ENCODE results near the gene NLE1. TPM values are rescaled to one million over a fixed set of nuclear protein-coding genes. Genes with fewer than 3 reads are reported as not detected.

NLE1 gene
- total RNA-seq, 6 experiments from 2014 or later: 15.2 to 21.0 (median 18.5) TPM

DNA sequence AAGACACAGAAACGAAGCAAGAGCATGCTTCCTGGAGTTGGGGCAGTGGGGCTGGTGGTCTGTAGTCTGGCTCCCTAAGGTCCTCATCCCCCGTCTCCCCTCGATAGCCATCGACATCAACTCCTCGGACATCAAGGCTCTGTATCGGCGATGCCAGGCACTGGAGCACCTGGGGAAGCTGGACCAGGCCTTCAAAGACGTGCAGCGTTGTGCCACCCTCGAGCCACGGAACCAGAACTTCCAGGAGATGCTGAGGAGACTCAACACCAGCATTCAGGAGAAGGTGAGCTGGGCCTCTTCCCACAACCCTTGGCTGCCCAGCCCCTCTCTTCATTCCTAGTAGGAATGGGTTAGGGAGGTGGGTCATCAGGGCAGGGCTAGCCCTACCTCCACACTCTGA is 7.8 kb upstream of the NLE1 start:
- H3K27ac Mint-ChIP-seq: no peak overlapping the region
- H3K36me3 Mint-ChIP-seq (ENCODE audit: low read depth): no peaks in the 10 kb centered on the region
- no peaks in the 10 kb centered on the region for H3K4me1 Mint-ChIP-seq (ENCODE audit: low read depth)
- H3K27me3 Mint-ChIP-seq (ENCODE audit: insufficient read depth): peaks cover 50% of the 10 kb centered on the region
- H3K9me3 Mint-ChIP-seq: no peaks in the 10 kb centered on the region
- no peak for DNase-seq
- no peak overlapping the region for H3K4me3 Mint-ChIP-seq
- TF ChIP-seq, protein P1, sequence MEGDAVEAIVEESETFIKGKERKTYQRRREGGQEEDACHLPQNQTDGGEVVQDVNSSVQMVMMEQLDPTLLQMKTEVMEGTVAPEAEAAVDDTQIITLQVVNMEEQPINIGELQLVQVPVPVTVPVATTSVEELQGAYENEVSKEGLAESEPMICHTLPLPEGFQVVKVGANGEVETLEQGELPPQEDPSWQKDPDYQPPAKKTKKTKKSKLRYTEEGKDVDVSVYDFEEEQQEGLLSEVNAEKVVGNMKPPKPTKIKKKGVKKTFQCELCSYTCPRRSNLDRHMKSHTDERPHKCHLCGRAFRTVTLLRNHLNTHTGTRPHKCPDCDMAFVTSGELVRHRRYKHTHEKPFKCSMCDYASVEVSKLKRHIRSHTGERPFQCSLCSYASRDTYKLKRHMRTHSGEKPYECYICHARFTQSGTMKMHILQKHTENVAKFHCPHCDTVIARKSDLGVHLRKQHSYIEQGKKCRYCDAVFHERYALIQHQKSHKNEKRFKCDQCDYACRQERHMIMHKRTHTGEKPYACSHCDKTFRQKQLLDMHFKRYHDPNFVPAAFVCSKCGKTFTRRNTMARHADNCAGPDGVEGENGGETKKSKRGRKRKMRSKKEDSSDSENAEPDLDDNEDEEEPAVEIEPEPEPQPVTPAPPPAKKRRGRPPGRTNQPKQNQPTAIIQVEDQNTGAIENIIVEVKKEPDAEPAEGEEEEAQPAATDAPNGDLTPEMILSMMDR (IDR thresholded peaks at IDR 0.05): no peak

DNA sequence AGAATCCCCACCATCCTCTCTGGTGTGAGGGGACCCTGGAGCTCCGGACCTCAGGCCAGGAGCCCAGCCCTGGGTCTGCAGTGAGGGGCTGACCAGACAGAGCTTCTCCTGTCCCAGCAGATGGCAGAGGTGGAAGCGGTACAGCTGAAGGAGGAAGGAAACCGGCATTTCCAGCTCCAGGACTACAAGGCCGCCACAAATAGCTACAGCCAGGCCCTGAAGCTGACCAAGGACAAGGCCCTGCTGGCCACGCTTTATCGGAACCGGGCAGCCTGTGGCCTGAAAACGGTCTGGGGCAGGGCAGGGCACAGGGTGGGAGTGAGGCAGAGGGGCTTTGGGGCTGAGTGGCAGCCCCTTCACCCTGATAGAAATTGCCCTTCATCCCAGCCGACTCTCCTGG is 6.0 kb upstream of the NLE1 start:
- TF ChIP-seq, protein P1 (IDR thresholded peaks at IDR 0.05): no peak
- Mint-ChIP-seq H3K27me3 (ENCODE audit: insufficient read depth) (peaks cover 44% of the 10 kb centered on the region), H3K9me3 (no peaks in the 10 kb centered on the region), H3K4me1 (ENCODE audit: low read depth) (no peaks in the 10 kb centered on the region), H3K4me3 (no peak overlapping the region), H3K27ac (no peak overlapping the region), H3K36me3 (ENCODE audit: low read depth) (no peaks in the 10 kb centered on the region)
- no peak for DNase-seq

DNA sequence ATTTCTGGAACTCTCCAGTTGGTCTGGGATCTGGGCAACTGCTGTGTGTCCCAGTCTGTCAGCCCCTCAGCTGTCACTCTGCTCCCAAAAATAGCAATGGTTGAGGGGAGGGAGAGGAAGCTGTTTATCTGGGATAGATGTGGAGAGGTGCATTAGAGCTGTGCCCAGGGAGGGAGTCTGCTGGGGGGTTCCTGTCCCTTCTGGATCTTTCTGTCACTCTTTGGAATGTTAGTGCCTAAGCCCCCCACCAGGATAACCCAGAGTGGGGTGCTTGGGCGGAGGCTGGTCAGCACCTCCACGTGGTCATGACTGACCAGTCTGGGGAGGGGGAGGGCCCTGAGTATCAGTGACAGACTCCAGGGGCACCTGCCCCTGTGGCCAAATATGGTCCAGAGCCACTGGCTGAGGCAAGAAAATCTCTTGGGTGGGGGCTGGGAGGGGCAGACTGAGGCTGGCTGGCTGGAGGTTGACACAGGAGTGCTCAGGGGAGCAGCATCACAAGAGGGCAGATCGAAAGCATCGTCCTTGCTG is 5.3 kb upstream of the NLE1 start, which contains the start of gene UNC45B:
Gene UNC45B (plus strand): TSS at position 443 of the 531 bp plus-strand sequence. CDS start 447 bp downstream, outside the sequence.
- H3K27me3 Mint-ChIP-seq (ENCODE audit: insufficient read depth): peaks cover 39% of the 10 kb centered on the region
- H3K4me3 Mint-ChIP-seq: no peak within 1 kb of the TSS
- no peaks in the 10 kb centered on the region for H3K36me3 Mint-ChIP-seq (ENCODE audit: low read depth)
- TF ChIP-seq, protein P1 (IDR thresholded peaks at IDR 0.05): no peak
- no peaks in the 10 kb centered on the region for H3K9me3 Mint-ChIP-seq
- H3K27ac Mint-ChIP-seq: no peak within 1 kb of the TSS
- H3K4me1 Mint-ChIP-seq (ENCODE audit: low read depth): no peaks in the 10 kb centered on the region; the same call in 1 of the 2 replicates
- no peak for DNase-seq

DNA sequence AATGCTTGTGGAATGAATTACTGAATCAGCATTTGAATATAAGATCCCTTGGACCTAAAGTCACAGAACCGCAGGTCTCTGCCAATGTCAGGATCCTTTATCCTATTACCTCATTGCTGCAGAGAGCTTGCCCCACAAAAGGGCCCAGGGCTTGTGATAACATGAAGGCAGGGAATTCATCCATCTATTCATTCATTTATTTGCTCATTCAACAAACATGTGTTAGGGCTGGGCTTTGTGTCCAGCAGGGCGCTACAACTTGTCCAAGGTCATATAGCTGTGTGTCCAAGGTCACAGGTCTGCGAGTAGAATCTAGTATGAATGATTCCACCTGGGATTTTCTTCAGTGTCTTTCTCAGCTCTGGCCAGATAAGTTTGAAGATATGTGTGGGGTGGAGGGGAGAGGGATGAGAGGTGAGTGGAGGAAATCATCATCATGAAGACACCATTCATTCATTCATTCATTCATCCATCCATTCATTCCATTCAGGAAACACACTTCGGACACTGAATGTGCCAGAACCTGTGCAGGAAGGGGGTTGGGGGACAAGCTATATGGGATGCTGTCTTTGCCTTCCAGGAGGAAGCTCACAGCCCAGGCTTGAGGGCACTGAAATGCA is 4.2 kb upstream of the NLE1 start:
- TF ChIP-seq, protein P1 (IDR thresholded peaks at IDR 0.05): no peak
- Mint-ChIP-seq H3K4me1 (ENCODE audit: low read depth) (no peaks in the 10 kb centered on the region; the same call in 1 of the 2 replicates), H3K27me3 (ENCODE audit: insufficient read depth) (peaks cover 33% of the 10 kb centered on the region), H3K36me3 (ENCODE audit: low read depth) (no peaks in the 10 kb centered on the region), H3K27ac (no peak overlapping the region), H3K4me3 (no peak overlapping the region), H3K9me3 (no peaks in the 10 kb centered on the region)
- no peak for DNase-seq

DNA sequence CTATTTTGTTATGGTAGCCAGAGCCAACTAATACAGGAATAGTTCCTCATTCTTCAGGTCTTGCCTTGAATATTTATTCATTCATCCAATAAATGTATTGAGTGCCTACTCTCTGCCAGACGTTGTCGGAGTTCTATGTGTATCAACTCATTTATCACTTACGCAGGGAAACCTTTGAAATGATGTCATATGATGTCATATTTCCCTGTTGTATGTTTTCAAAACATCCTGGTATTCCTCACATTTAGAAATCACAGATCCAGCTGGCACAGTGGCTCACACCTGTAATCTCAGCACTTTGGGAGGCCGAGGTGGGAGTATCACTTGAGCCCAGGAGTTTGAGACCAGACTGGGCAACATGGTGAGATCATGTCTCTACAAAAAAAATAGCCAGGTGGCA is 2.7 kb upstream of the NLE1 start:
- Mint-ChIP-seq H3K4me3 (no peak overlapping the region), H3K36me3 (ENCODE audit: low read depth) (no peaks in the 10 kb centered on the region), H3K27ac (no peak overlapping the region), H3K4me1 (ENCODE audit: low read depth) (peaks cover 6% of the 10 kb centered on the region; the same call in 1 of the 2 replicates), H3K9me3 (no peaks in the 10 kb centered on the region), H3K27me3 (ENCODE audit: insufficient read depth) (peaks cover 20% of the 10 kb centered on the region)
- DNase-seq: no peak
- TF ChIP-seq, protein P1 (IDR thresholded peaks at IDR 0.05): no peak

All from HFFc6 (cell line).